Astrocyte (in vitro differentiated cells and primary cell): Measurements from ENCODE around the gene ACOX1. TPM values are rescaled to one million over a fixed set of nuclear protein-coding genes. Genes with fewer than 3 reads are reported as not detected.

Experiments
- DNase-seq: peaks from one replicate; pipeline ENCODE4 v3.0.0-alpha.2; 2010; ENCODE audit warnings: low read depth
- FAIRE-seq: peaks from 2 replicates; lab custom pipeline; 2011; peaks lifted over from hg19 to GRCh38; lab: Jason Lieb, UNC
- H2AFZ ChIP-seq: 2 replicates; pipeline ENCODE4 v1.6.0; 2012; ENCODE audit warnings: low read depth, low read length, inconsistent platforms
- H3K27ac ChIP-seq: 2 replicates; pipeline ENCODE4 v1.5.1; 2011; ENCODE audit warnings: low read depth, low read length, inconsistent platforms
- H3K27me3 ChIP-seq: 2 replicates; pipeline ENCODE4 v1.6.0; 2011; ENCODE audit warnings: low read length, inconsistent platforms; ENCODE audit not compliant: insufficient read depth
- H3K36me3 ChIP-seq: 2 replicates; pipeline ENCODE4 v1.5.1; 2011; ENCODE audit warnings: low read length, inconsistent platforms; ENCODE audit not compliant: insufficient read depth
- H3K4me1 ChIP-seq: 2 replicates; pipeline ENCODE4 v1.5.1; 2011; ENCODE audit warnings: low read length, inconsistent platforms; ENCODE audit not compliant: insufficient read depth
- H3K4me2 ChIP-seq: 2 replicates; pipeline ENCODE4 v1.6.0; 2012; ENCODE audit warnings: low read length, inconsistent platforms
- H3K4me3 ChIP-seq: 2 replicates; pipeline ENCODE4 v1.5.1; 2011; ENCODE audit warnings: low read depth, mild to moderate bottlenecking, low read length, inconsistent platforms; ENCODE audit not compliant: insufficient read depth
- H3K79me2 ChIP-seq: 2 replicates; pipeline ENCODE4 v1.6.0; 2012; ENCODE audit warnings: mild to moderate bottlenecking, low read length, inconsistent platforms; ENCODE audit not compliant: insufficient read depth
- H3K9ac ChIP-seq: 2 replicates; pipeline ENCODE4 v1.6.0; 2012; ENCODE audit warnings: mild to moderate bottlenecking, low read length, inconsistent platforms
- H3K9me3 ChIP-seq: 2 replicates; pipeline ENCODE4 v1.5.1; 2012; ENCODE audit warnings: low read depth, mild to moderate bottlenecking, low read length, inconsistent platforms; ENCODE audit not compliant: insufficient read depth
- H4K20me1 ChIP-seq: 2 replicates; pipeline ENCODE4 v1.6.0; 2012; ENCODE audit warnings: low read length, inconsistent platforms; ENCODE audit not compliant: insufficient read depth
- H3K27ac Mint-ChIP-seq: one replicate; pipeline ENCODE4 v1.8.0; 2021; ENCODE audit warnings: mild to moderate bottlenecking, mixed read lengths; ENCODE audit not compliant: unreplicated experiment
- H3K27me3 Mint-ChIP-seq: one replicate; pipeline ENCODE4 v1.8.0; 2021; ENCODE audit warnings: low read depth, mixed read lengths; ENCODE audit not compliant: unreplicated experiment
- H3K36me3 Mint-ChIP-seq: one replicate; pipeline ENCODE4 v1.8.0; 2021; ENCODE audit warnings: low read depth, mixed read lengths; ENCODE audit not compliant: unreplicated experiment
- H3K4me1 Mint-ChIP-seq: one replicate; pipeline ENCODE4 v1.8.0; 2021; ENCODE audit warnings: low read depth, mixed read lengths; ENCODE audit not compliant: unreplicated experiment
- H3K4me3 Mint-ChIP-seq: one replicate; pipeline ENCODE4 v1.8.0; 2021; ENCODE audit warnings: mild to moderate bottlenecking, moderate library complexity, mixed read lengths; ENCODE audit not compliant: unreplicated experiment
- H3K9me3 Mint-ChIP-seq: one replicate; pipeline ENCODE4 v1.8.0; 2021; ENCODE audit warnings: mild to moderate bottlenecking, mixed read lengths; ENCODE audit not compliant: unreplicated experiment
- EZH2 ChIP-seq: IDR thresholded peaks from 2 replicates; pipeline ENCODE4 v1.6.1; 2012; ENCODE audit warnings: mild to moderate bottlenecking, low read length, inconsistent platforms; ENCODE audit not compliant: insufficient read depth
- total RNA-seq: library from RNA; stranded (reverse); gene quantifications from 2 replicates; pipeline ENCODE4 v1.2.1, GENCODE V29; 2021
- TF ChIP-seq, protein P1 (sequence below): IDR thresholded peaks from 2 replicates; pipeline ENCODE4 v1.5.1; 2011; ENCODE audit warnings: low read depth, mild to moderate bottlenecking, inconsistent platforms, low read length, moderate library complexity; ENCODE audit not compliant: insufficient read depth

The ACOX1 gene
- total RNA-seq, 1 donor from 2014 or later, result 61.3 TPM

DNA sequence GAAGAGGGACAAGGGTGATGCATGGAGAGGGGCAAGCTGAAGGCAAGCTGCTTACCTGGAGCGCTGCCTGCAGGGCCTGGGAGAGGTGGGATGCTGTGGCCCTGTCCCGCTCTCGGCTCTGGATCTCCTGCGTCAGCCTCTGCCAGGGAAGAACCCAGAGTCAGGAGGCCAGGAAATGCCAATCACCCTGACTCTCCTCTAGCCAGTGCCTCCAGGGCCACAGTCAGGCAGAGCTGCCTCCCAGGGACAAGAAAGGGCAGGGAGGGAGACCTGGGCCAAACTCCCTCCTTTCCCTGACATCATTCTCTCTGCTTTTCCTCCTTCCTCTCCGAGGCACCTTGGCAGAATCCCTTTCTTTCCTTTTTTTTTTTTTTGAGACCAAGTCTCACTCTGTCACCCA is 33.0 kb upstream of the ACOX1 start:
- Mint-ChIP-seq H3K4me1 (peaks cover 8% of the 10 kb centered on the region), H3K9me3 (peaks cover 2% of the 10 kb centered on the region), H3K27me3 (peaks cover 32% of the 10 kb centered on the region), H3K36me3 (peaks cover 7% of the 10 kb centered on the region), H3K4me3 (no peak overlapping the region), H3K27ac (no peak overlapping the region)
- no peak overlapping the region for H3K9ac ChIP-seq
- no peaks in the 10 kb centered on the region for H3K9me3 ChIP-seq
- no peaks in the 10 kb centered on the region for H3K79me2 ChIP-seq
- H3K36me3 ChIP-seq, result no peaks in the 10 kb centered on the region
- no peaks in the 10 kb centered on the region for H3K27me3 ChIP-seq
- FAIRE-seq (no peak), DNase-seq (no peak)
- no peaks in the 10 kb centered on the region for H4K20me1 ChIP-seq
- no peak overlapping the region for H3K27ac ChIP-seq
- H2AFZ ChIP-seq, result no peak overlapping the region
- TF ChIP-seq EZH2, result no peak
- TF ChIP-seq, protein P1, sequence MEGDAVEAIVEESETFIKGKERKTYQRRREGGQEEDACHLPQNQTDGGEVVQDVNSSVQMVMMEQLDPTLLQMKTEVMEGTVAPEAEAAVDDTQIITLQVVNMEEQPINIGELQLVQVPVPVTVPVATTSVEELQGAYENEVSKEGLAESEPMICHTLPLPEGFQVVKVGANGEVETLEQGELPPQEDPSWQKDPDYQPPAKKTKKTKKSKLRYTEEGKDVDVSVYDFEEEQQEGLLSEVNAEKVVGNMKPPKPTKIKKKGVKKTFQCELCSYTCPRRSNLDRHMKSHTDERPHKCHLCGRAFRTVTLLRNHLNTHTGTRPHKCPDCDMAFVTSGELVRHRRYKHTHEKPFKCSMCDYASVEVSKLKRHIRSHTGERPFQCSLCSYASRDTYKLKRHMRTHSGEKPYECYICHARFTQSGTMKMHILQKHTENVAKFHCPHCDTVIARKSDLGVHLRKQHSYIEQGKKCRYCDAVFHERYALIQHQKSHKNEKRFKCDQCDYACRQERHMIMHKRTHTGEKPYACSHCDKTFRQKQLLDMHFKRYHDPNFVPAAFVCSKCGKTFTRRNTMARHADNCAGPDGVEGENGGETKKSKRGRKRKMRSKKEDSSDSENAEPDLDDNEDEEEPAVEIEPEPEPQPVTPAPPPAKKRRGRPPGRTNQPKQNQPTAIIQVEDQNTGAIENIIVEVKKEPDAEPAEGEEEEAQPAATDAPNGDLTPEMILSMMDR, result no peak
- peaks cover 8% of the 10 kb centered on the region for H3K4me1 ChIP-seq
- H3K4me3 ChIP-seq, result no peak overlapping the region
- H3K4me2 ChIP-seq, result no peak overlapping the region

DNA sequence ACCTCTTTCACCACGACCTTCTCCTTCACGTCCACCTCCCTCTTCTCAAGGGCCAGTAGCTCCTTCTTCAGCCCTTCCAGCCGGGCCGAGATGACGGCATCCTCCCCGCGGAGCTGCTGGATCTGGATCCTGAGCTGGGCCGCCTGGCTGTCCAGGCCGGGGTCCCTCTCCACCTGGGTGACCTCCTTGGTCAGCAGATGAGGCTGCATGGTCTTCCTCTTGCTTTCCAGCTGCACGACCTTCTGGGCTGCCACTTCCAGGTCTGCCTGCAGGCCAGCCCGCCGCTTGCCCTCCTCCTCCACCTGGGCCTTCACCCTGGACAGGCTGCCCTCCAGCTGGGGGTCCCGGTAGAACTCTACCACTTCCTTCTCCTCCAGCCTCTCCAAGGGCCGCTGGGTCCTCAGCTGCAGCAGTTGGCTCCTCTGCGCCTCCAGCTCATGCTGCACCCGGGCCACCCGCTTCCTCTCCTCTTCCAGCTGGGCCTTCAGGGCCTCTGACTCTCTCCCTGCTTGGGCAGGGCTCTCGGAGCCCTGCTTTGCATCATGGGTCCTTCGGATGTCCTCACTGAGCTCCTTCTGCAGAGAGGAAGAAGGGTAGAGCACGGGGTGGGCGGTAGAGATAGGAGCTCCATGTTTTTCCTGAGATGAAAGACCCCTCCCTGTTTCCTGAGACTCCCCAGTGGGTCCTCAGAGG is 31.1 kb upstream of the ACOX1 start:
- TF ChIP-seq, protein P1, result no peak
- TF ChIP-seq EZH2, result no peak
- H3K4me3 Mint-ChIP-seq, result no peak overlapping the region
- no peak for FAIRE-seq

DNA sequence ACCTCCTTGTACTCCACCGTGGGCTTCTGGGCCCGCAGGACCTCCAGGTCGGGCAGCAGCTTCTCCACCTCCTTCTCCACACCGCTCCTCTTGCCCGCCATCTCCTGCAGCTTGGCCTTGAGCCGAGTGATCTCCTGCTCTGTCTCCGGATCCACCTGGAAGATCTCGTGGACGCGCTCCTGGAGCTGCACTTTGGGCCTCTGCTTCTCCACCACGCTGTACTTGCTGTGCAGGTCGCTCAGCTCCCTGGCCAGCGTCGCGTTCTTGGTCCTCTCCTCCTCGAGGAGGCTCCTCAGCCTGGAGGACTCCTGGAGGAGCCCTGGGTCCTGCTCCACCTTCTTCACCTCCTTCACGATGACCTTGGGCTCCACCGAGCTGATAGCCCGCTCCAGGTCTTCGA is 30.5 kb upstream of the ACOX1 start:
- Mint-ChIP-seq H3K36me3 (peaks cover 7% of the 10 kb centered on the region), H3K4me3 (no peak overlapping the region), H3K27ac (no peak overlapping the region), H3K4me1 (peaks cover 16% of the 10 kb centered on the region), H3K9me3 (peaks cover 4% of the 10 kb centered on the region), H3K27me3 (peaks cover 21% of the 10 kb centered on the region)
- Histone ChIP-seq H3K27me3 (no peaks in the 10 kb centered on the region), H3K4me1 (peaks cover 8% of the 10 kb centered on the region), H2AFZ (no peak overlapping the region), H3K36me3 (no peaks in the 10 kb centered on the region), H3K27ac (no peak overlapping the region), H3K4me3 (no peak overlapping the region), H3K9ac (no peak overlapping the region), H3K9me3 (no peaks in the 10 kb centered on the region), H3K4me2 (no peak overlapping the region), H3K79me2 (no peaks in the 10 kb centered on the region), H4K20me1 (no peaks in the 10 kb centered on the region)
- no peak for FAIRE-seq
- TF ChIP-seq EZH2, result no peak
- TF ChIP-seq, protein P1, result no peak
- DNase-seq, result no peak

More for the DNA sequence above, 31.1 kb upstream of the ACOX1 start:
- H3K9me3 Mint-ChIP-seq, result peaks cover 4% of the 10 kb centered on the region
- no peaks in the 10 kb centered on the region for H4K20me1 ChIP-seq
- no peaks in the 10 kb centered on the region for H3K27me3 ChIP-seq
- H3K4me1 ChIP-seq, result peaks cover 8% of the 10 kb centered on the region
- H3K9me3 ChIP-seq, result no peaks in the 10 kb centered on the region
- H3K4me3 ChIP-seq, result no peak overlapping the region
- H3K79me2 ChIP-seq, result no peaks in the 10 kb centered on the region
- peaks cover 21% of the 10 kb centered on the region for H3K27me3 Mint-ChIP-seq
- H3K36me3 Mint-ChIP-seq, result peaks cover 7% of the 10 kb centered on the region
- H3K4me2 ChIP-seq, result no peak overlapping the region
- no peak for DNase-seq
- no peaks in the 10 kb centered on the region for H3K36me3 ChIP-seq
- no peak overlapping the region for H3K9ac ChIP-seq
- no peak overlapping the region for H3K27ac Mint-ChIP-seq
- H3K4me1 Mint-ChIP-seq, result peaks cover 13% of the 10 kb centered on the region
- no peak overlapping the region for H3K27ac ChIP-seq
- no peak overlapping the region for H2AFZ ChIP-seq
